Measurements from ENCODE around the gene KIF6.

DNA sequence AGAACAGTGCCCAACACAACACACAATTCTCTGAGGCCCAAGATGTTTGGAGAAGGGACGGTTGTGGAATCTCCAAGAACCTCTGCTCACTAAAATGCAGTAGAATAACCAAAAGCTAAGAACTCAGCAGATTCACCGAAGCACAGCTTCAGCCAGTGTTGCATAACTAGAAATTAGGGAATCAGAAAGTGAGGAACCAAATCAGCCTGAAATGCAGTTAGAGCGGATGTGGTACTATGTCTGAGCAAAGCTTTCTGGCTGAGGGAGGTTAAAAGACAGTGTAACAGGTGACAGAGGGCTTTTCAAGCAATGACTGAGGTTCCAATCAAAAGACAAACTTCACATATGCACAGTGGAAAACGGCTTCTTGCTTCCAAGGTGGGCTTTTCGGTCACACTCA, 204.8 kb downstream of the KIF6 start:
- TF ChIP-seq POLR2AphosphoS5 (IDR thresholded peaks at IDR 0.05; ENCODE audit: borderline replicate concordance, low read depth, low read length) = no peak
- no peak for TF ChIP-seq EZH2 (IDR thresholded peaks at IDR 0.05)
